Left lobe of liver (tissue), 2 donors: ENCODE measurements around the gene CNTLN. TPM values are rescaled to one million over a fixed set of nuclear protein-coding genes. Genes with fewer than 3 reads are reported as not detected.
A peak's percentile ranks its signal among the peaks of the same experiment; 100 is the strongest.
"Not testable (repeated sequence)": the region's sequence is repeated elsewhere in the genome, so short reads cannot be mapped to it uniquely, and the experiment has no call there.

ENCODE experiments used
- ATAC-seq: fragments of 200-7000 bp; cut with Tn5 transposase; one replicate; pipeline ENCODE4 v1.9.1; 2020; ENCODE audit warnings: mild to moderate bottlenecking, moderate library complexity
- DNase-seq: peaks from one replicate; pipeline ENCODE4 v3.0.0-alpha.2; 2020; ENCODE audit warnings: low spot score
- total RNA-seq: library from RNA; stranded (reverse); gene quantifications from one replicate; pipeline ENCODE4 v1.2.1, GENCODE V29; 2021
- donor health status: DM: no; HTN: no; CAD: no; lungs with moderate emphysema.
- donor health status: DM: no; HTN: yes; CAD: no.

The CNTLN gene
- total RNA-seq, 1 donor from 2014 or later, result 8.5 TPM

GRCh38 chr9:17488662-17489061 lies 353.8 kb downstream of the CNTLN start:
- ATAC-seq (no peak), DNase-seq (no peak)

- no peak for ATAC-seq
- no peak for DNase-seq
Measured at GRCh38 chr9:17490110-17490509, 355.3 kb downstream of the CNTLN start.

GRCh38 chr9:17491780-17492179 lies 356.9 kb downstream of the CNTLN start:
- no peak for DNase-seq
- no peak for ATAC-seq

GRCh38 chr9:17503196-17503595 lies 368.4 kb downstream of the CNTLN start:
- ATAC-seq (no peak), DNase-seq (no peak)

- ATAC-seq (no peak), DNase-seq (no peak)
Measured at GRCh38 chr9:17509151-17509550, 374.3 kb downstream of the CNTLN start.

GRCh38 chr9:17509701-17510100 lies 374.9 kb downstream of the CNTLN start:
- ATAC-seq (no peak), DNase-seq (no peak)

- DNase-seq (no peak), ATAC-seq (peak; percentile 68)
Measured at GRCh38 chr9:17519761-17520160, 384.9 kb downstream of the CNTLN start.

GRCh38 chr9:17520268-17521064 lies 385.6 kb downstream of the CNTLN start:
- ATAC-seq (peak; percentile 20), DNase-seq (no peak)

GRCh38 chr9:17521100-17521855 lies 386.4 kb downstream of the CNTLN start:
- ATAC-seq, result no peak
- no peak for DNase-seq

GRCh38 chr9:17526726-17527125 lies 391.9 kb downstream of the CNTLN start:
- DNase-seq, ATAC-seq: not testable (repeated sequence)

- no peak for DNase-seq
- ATAC-seq, result no peak
Measured at GRCh38 chr9:17528859-17529258, 394.0 kb downstream of the CNTLN start.

GRCh38 chr9:17531642-17532254 lies 396.9 kb downstream of the CNTLN start:
- DNase-seq (no peak), ATAC-seq (peak; percentile 86)

- no peak for ATAC-seq
- DNase-seq, result no peak
Measured at GRCh38 chr9:17532461-17532860, 397.6 kb downstream of the CNTLN start.

- ATAC-seq (no peak), DNase-seq (no peak)
Measured at GRCh38 chr9:17535176-17535575, 400.3 kb downstream of the CNTLN start.

GRCh38 chr9:17536027-17536426 lies 401.2 kb downstream of the CNTLN start:
- ATAC-seq, result no peak
- no peak for DNase-seq

- ATAC-seq (no peak), DNase-seq (no peak)
Measured at GRCh38 chr9:17551023-17551422, 416.2 kb downstream of the CNTLN start.
